SK-N-SH (cell line): ENCODE data around the gene ZNF189. TPM values are rescaled to one million over a fixed set of nuclear protein-coding genes. Genes with fewer than 3 reads are reported as not detected.

Source experiments
- CTCF ChIA-PET: fragments of 300-600, 350-600 bp; formaldehyde crosslinking; extraction: SDS; loops from one replicate; lab custom pipeline; 2021; lab: Yijun Ruan, JAX
- POLR2A ChIA-PET: fragments of 350-600 bp; sonication (Branson Sonifier 250); formaldehyde crosslinking; extraction: SDS; loops from one replicate; lab custom pipeline; 2020; ENCODE audit warnings: antibody characterized with exemption, inconsistent platforms; lab: Yijun Ruan, JAX
- DNase-seq: peaks from one replicate; pipeline ENCODE4 v3.0.0; 2012
- H2AFZ ChIP-seq: fragments of 200-600 bp; sonication (generic); 2 replicates; pipeline ENCODE4 v1.8.1; 2016; ENCODE audit warnings: antibody characterized with exemption, mild to moderate bottlenecking, low read depth
- H3F3A ChIP-seq: fragments of 200-600 bp; sonication (generic); replicated peaks from 2 replicates; pipeline ENCODE3; 2016; ENCODE audit warnings: antibody characterized with exemption, mild to moderate bottlenecking; ENCODE audit not compliant: insufficient read depth
- H3K27ac ChIP-seq, 2 experiments: fragments of 200-500 bp in 1 of 2; fragments of 200-600 bp in 1 of 2; sonication (Bioruptor generic) in 1 of 2; sonication (generic), shearing (Covaris generic) in 1 of 2; 2 replicates each; pipeline versions ENCODE4 v1.5.1 to v1.6.1; 2014 to 2016; ENCODE audit warnings: low read depth in 2 of 2, inconsistent platforms in 1 of 2, low read length in 1 of 2, mild to moderate bottlenecking in 1 of 2, mixed read lengths in 1 of 2
- H3K27me3 ChIP-seq: fragments of 200-600 bp; sonication (generic), shearing (Covaris generic); 2 replicates; pipeline ENCODE4 v1.6.1; 2016; ENCODE audit warnings: mixed run types; ENCODE audit not compliant: insufficient read depth
- H3K36me3 ChIP-seq, 2 experiments: fragments of 200-500 bp in 1 of 2; fragments of 200-600 bp in 1 of 2; sonication (Bioruptor generic) in 1 of 2; sonication (generic) in 1 of 2; replicated peaks in 1 of 2; 2 replicates each; pipeline versions ENCODE3 to v1.5.1; 2014 to 2016; ENCODE audit warnings: low read length in 1 of 2, mild to moderate bottlenecking in 1 of 2; ENCODE audit not compliant: insufficient read depth in 2 of 2, control insufficient read depth in 1 of 2
- H3K4me1 ChIP-seq, 2 experiments: fragments of 200-500 bp in 1 of 2; fragments of 200-600 bp in 1 of 2; sonication (Bioruptor generic) in 1 of 2; sonication (generic), shearing (Covaris generic) in 1 of 2; 2 replicates each; pipeline versions ENCODE4 v1.5.1 to v1.6.1; 2014 to 2016; ENCODE audit warnings: low read depth in 1 of 2, low read length in 1 of 2, mixed run types in 1 of 2; ENCODE audit not compliant: insufficient read depth in 2 of 2, control insufficient read depth in 1 of 2
- H3K4me2 ChIP-seq: fragments of 200-600 bp; sonication (generic), shearing (Covaris generic); 2 replicates; pipeline ENCODE4 v1.6.1; 2017; ENCODE audit warnings: mixed run types
- H3K4me3 ChIP-seq, 2 experiments: fragments of 200-500 bp in 1 of 2; fragments of 200-600 bp in 1 of 2; sonication (Bioruptor generic) in 1 of 2; sonication (generic), shearing (Covaris generic) in 1 of 2; 2 replicates each; pipeline versions ENCODE4 v1.5.1 to v1.8.1; 2014 to 2016; ENCODE audit warnings: low read depth in 2 of 2, inconsistent platforms in 1 of 2, low read length in 1 of 2, mild to moderate bottlenecking in 1 of 2, mixed read lengths in 1 of 2, moderate library complexity in 1 of 2
- H3K79me2 ChIP-seq: fragments of 200-600 bp; sonication (generic); 2 replicates; pipeline ENCODE4 v1.8.1; 2017; ENCODE audit warnings: mild to moderate bottlenecking; ENCODE audit not compliant: insufficient read depth
- H3K9ac ChIP-seq: fragments of 200-600 bp; sonication (generic); 2 replicates; pipeline ENCODE4 v1.6.1; 2017; ENCODE audit warnings: mixed run types
- H3K9me2 ChIP-seq: fragments of 200-600 bp; sonication (generic); 2 replicates; pipeline ENCODE4 v1.6.1; 2017; ENCODE audit warnings: mixed run types
- H3K9me3 ChIP-seq: fragments of 200-600 bp; sonication (generic); 2 replicates; pipeline ENCODE4 v1.6.1; 2017; ENCODE audit warnings: mixed run types, mild to moderate bottlenecking, moderate library complexity
- H4K20me1 ChIP-seq: fragments of 200-600 bp; sonication (generic); 2 replicates; pipeline ENCODE4 v1.6.1; 2017; ENCODE audit warnings: mild to moderate bottlenecking, mixed run types; ENCODE audit not compliant: insufficient read depth
- CHD2 ChIP-seq: fragments of 150-350 bp; IDR thresholded peaks from 2 replicates; pipeline ENCODE4 v1.6.1; 2018; ENCODE audit warnings: low read length; ENCODE audit not compliant: partially characterized antibody
- FOSL2 ChIP-seq: IDR thresholded peaks from 2 replicates; pipeline ENCODE4 v1.4.0; 2012; ENCODE audit warnings: low read depth, mild to moderate bottlenecking, moderate library complexity, borderline replicate concordance
- FOXM1 ChIP-seq: IDR thresholded peaks from 2 replicates; pipeline ENCODE4 v1.4.0; 2012; ENCODE audit warnings: low read depth, mild to moderate bottlenecking
- MXI1 ChIP-seq: IDR thresholded peaks from 2 replicates; pipeline ENCODE4 v1.6.1; 2012; ENCODE audit warnings: mild to moderate bottlenecking, low read depth, low read length, improper control_type of control experiment
- RAD21 ChIP-seq: IDR thresholded peaks from 2 replicates; pipeline ENCODE4 v1.6.1; 2012; ENCODE audit warnings: mild to moderate bottlenecking, low read length
- RXRA ChIP-seq: IDR thresholded peaks from 2 replicates; pipeline ENCODE4 v1.4.0; 2012; ENCODE audit warnings: low read depth, mild to moderate bottlenecking, borderline replicate concordance
- SIN3A ChIP-seq: IDR thresholded peaks from 2 replicates; pipeline ENCODE4 v1.6.1; 2012; ENCODE audit warnings: low read depth, mild to moderate bottlenecking, low read length, moderate library complexity, borderline replicate concordance
- SMC3 ChIP-seq: IDR thresholded peaks from 2 replicates; pipeline ENCODE4 v1.6.1; 2012; ENCODE audit warnings: low read depth, low read length, improper control_type of control experiment
- YY1 ChIP-seq: IDR thresholded peaks from 2 replicates; pipeline ENCODE4 v1.4.0; 2012; ENCODE audit warnings: low read depth, mild to moderate bottlenecking
- WGBS: methylation state at CpG from one replicate; pipeline ENCODE4 v1.1.6; 2017; ENCODE audit warnings: low lambda C conversion rate; 5-methylcytosine and 5-hydroxymethylcytosine counted together
- polyA plus RNA-seq, 3 experiments: library from polyadenylated mRNA; depleted of rRNA; stranded (reverse); fragments of >200 nt; gene quantifications; 2 replicates each; pipeline ENCODE4 v1.2.3, GENCODE V29; 2012
- TF ChIP-seq, protein P1 (sequence below): IDR thresholded peaks from 2 replicates; pipeline ENCODE4 v1.4.0; 2012; ENCODE audit warnings: low read depth
- TF ChIP-seq, protein P2 (sequence below): IDR thresholded peaks from 2 replicates; pipeline ENCODE4 v1.6.1; 2012; ENCODE audit warnings: mild to moderate bottlenecking, low read depth, low read length, moderate library complexity
- TF ChIP-seq, protein P3 (sequence below): IDR thresholded peaks from 2 replicates; pipeline ENCODE4 v1.4.0; 2012; ENCODE audit warnings: low read depth, borderline replicate concordance
- TF ChIP-seq, protein P4 (sequence below): fragments of 200-600 bp; sonication (generic); IDR thresholded peaks from 2 replicates; pipeline ENCODE4 v1.6.1; 2017; ENCODE audit warnings: antibody characterized with exemption, mild to moderate bottlenecking, moderate library complexity
- TF ChIP-seq, protein P5 (sequence below): IDR thresholded peaks from 2 replicates; pipeline ENCODE4; 2012

Gene ZNF189
- polyA plus RNA-seq, 1 of the 3 experiments (the other 2 are of a cell fraction), result 2.9 TPM

GRCh38 chr9:101429736-101430135, 31.1 kb downstream of the ZNF189 start:
- no peaks in the 10 kb centered on the region for H3K9me3 ChIP-seq
- no peak overlapping the region for H3K9ac ChIP-seq
- no peaks in the 10 kb centered on the region; the same call in 1 of the 2 replicates for H3K27me3 ChIP-seq
- H3K4me1 ChIP-seq, result no peaks in the 10 kb centered on the region; a peak in 1 of 4 replicates
- H3K27ac ChIP-seq, result no peak overlapping the region
- no peaks in the 10 kb centered on the region for H3K79me2 ChIP-seq
- H2AFZ ChIP-seq, result no peak overlapping the region
- ChIA-PET CTCF (interaction anchor here (1.6 kb wide), 1 partner anchor 29 kb away, joined by 5 read pairs; no protein-coding TSS in a partner anchor), POLR2A (no interaction called here)
- no peaks in the 10 kb centered on the region for H3K9me2 ChIP-seq
- no peak overlapping the region for H3K4me2 ChIP-seq
- 54% methylated on average over 7 of the region's 7 CpGs for WGBS
- DNase-seq, result no peak
- no peak overlapping the region for H3K4me3 ChIP-seq
- H4K20me1 ChIP-seq, result no peaks in the 10 kb centered on the region
- no peaks in the 10 kb centered on the region for H3F3A ChIP-seq
- TF ChIP-seq YY1 (no peak), RXRA (no peak), RAD21 (no peak), FOXM1 (no peak), SIN3A (no peak), FOSL2 (no peak), CHD2 (no peak), SMC3 (no peak), MXI1 (no peak)
- TF ChIP-seq, protein P1, sequence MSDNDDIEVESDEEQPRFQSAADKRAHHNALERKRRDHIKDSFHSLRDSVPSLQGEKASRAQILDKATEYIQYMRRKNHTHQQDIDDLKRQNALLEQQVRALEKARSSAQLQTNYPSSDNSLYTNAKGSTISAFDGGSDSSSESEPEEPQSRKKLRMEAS, result no peak
- TF ChIP-seq, protein P2, sequence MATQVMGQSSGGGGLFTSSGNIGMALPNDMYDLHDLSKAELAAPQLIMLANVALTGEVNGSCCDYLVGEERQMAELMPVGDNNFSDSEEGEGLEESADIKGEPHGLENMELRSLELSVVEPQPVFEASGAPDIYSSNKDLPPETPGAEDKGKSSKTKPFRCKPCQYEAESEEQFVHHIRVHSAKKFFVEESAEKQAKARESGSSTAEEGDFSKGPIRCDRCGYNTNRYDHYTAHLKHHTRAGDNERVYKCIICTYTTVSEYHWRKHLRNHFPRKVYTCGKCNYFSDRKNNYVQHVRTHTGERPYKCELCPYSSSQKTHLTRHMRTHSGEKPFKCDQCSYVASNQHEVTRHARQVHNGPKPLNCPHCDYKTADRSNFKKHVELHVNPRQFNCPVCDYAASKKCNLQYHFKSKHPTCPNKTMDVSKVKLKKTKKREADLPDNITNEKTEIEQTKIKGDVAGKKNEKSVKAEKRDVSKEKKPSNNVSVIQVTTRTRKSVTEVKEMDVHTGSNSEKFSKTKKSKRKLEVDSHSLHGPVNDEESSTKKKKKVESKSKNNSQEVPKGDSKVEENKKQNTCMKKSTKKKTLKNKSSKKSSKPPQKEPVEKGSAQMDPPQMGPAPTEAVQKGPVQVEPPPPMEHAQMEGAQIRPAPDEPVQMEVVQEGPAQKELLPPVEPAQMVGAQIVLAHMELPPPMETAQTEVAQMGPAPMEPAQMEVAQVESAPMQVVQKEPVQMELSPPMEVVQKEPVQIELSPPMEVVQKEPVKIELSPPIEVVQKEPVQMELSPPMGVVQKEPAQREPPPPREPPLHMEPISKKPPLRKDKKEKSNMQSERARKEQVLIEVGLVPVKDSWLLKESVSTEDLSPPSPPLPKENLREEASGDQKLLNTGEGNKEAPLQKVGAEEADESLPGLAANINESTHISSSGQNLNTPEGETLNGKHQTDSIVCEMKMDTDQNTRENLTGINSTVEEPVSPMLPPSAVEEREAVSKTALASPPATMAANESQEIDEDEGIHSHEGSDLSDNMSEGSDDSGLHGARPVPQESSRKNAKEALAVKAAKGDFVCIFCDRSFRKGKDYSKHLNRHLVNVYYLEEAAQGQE, result no peak
- TF ChIP-seq, protein P3, sequence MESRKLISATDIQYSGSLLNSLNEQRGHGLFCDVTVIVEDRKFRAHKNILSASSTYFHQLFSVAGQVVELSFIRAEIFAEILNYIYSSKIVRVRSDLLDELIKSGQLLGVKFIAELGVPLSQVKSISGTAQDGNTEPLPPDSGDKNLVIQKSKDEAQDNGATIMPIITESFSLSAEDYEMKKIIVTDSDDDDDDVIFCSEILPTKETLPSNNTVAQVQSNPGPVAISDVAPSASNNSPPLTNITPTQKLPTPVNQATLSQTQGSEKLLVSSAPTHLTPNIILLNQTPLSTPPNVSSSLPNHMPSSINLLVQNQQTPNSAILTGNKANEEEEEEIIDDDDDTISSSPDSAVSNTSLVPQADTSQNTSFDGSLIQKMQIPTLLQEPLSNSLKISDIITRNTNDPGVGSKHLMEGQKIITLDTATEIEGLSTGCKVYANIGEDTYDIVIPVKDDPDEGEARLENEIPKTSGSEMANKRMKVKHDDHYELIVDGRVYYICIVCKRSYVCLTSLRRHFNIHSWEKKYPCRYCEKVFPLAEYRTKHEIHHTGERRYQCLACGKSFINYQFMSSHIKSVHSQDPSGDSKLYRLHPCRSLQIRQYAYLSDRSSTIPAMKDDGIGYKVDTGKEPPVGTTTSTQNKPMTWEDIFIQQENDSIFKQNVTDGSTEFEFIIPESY, result no peak
- TF ChIP-seq, protein P4, sequence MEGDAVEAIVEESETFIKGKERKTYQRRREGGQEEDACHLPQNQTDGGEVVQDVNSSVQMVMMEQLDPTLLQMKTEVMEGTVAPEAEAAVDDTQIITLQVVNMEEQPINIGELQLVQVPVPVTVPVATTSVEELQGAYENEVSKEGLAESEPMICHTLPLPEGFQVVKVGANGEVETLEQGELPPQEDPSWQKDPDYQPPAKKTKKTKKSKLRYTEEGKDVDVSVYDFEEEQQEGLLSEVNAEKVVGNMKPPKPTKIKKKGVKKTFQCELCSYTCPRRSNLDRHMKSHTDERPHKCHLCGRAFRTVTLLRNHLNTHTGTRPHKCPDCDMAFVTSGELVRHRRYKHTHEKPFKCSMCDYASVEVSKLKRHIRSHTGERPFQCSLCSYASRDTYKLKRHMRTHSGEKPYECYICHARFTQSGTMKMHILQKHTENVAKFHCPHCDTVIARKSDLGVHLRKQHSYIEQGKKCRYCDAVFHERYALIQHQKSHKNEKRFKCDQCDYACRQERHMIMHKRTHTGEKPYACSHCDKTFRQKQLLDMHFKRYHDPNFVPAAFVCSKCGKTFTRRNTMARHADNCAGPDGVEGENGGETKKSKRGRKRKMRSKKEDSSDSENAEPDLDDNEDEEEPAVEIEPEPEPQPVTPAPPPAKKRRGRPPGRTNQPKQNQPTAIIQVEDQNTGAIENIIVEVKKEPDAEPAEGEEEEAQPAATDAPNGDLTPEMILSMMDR, result no peak
- TF ChIP-seq, protein P5, sequence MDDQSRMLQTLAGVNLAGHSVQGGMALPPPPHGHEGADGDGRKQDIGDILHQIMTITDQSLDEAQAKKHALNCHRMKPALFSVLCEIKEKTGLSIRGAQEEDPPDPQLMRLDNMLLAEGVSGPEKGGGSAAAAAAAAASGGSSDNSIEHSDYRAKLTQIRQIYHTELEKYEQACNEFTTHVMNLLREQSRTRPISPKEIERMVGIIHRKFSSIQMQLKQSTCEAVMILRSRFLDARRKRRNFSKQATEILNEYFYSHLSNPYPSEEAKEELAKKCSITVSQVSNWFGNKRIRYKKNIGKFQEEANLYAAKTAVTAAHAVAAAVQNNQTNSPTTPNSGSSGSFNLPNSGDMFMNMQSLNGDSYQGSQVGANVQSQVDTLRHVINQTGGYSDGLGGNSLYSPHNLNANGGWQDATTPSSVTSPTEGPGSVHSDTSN, result no peak
- H3K36me3 ChIP-seq, result no peaks in the 10 kb centered on the region
